ENCODE data around the gene BORCS6. TPM values are rescaled to one million over a fixed set of nuclear protein-coding genes. Genes with fewer than 3 reads are reported as not detected.
A peak's percentile ranks its signal among the peaks of the same experiment; 100 is the strongest.

Gene BORCS6
- total RNA-seq (2014; rRNA removed; shearing (Covaris generic)) = 1.9 and 2.2 TPM in 2 replicates

GRCh38 chr17:8189711-8190477, at the start of gene BORCS6:
TSS of gene BORCS6 (minus strand) at chr17:8190180. CDS start at chr17:8190140, 40 bp downstream.
- no peaks in the 10 kb centered on the region for H3K9me3 ChIP-seq (replicated peaks)
- 0 out of 2 replicates have a peak within 1 kb of the TSS, but pooled peaks have one; percentile 7 for H3K27ac ChIP-seq
- peak; percentile 95 to 96 for DNase-seq
- no peaks in the 10 kb centered on the region for H3K36me3 ChIP-seq
- H3K27me3 ChIP-seq = no peaks in the 10 kb centered on the region
- H3K4me1 ChIP-seq = peaks cover 5% of the 10 kb centered on the region; the same call in 1 of the 2 replicates
- peak within 1 kb of the TSS; percentile 74 for H3K4me3 ChIP-seq

GRCh38 chr17:8237886-8238285, 47.9 kb upstream of the BORCS6 start:
- H3K27me3 ChIP-seq = no peaks in the 10 kb centered on the region
- H3K9me3 ChIP-seq (replicated peaks) = no peaks in the 10 kb centered on the region
- DNase-seq = no peak
- no peaks in the 10 kb centered on the region for H3K4me1 ChIP-seq
- H3K36me3 ChIP-seq = no peaks in the 10 kb centered on the region; the same call in 1 of the 2 replicates
- H3K27ac ChIP-seq = no peak overlapping the region
- H3K4me3 ChIP-seq = no peak overlapping the region

- DNase-seq = no peak
- no peaks in the 10 kb centered on the region; the same call in 1 of the 2 replicates for H3K36me3 ChIP-seq
- no peaks in the 10 kb centered on the region for H3K4me1 ChIP-seq
- no peak overlapping the region for H3K27ac ChIP-seq
- no peak overlapping the region for H3K4me3 ChIP-seq
- H3K9me3 ChIP-seq (replicated peaks) = no peaks in the 10 kb centered on the region
- H3K27me3 ChIP-seq = no peaks in the 10 kb centered on the region
Observed at GRCh38 chr17:8237175-8237574, 47.2 kb upstream of the BORCS6 start.

GRCh38 chr17:8235676-8236075, 45.7 kb upstream of the BORCS6 start:
- no peak for DNase-seq
- Histone ChIP-seq H3K4me1 (no peaks in the 10 kb centered on the region), H3K36me3 (no peaks in the 10 kb centered on the region; the same call in 1 of the 2 replicates), H3K4me3 (no peak overlapping the region), H3K27me3 (no peaks in the 10 kb centered on the region), H3K9me3 (replicated peaks) (no peaks in the 10 kb centered on the region), H3K27ac (no peak overlapping the region)

- Histone ChIP-seq H3K4me3 (no peak overlapping the region), H3K9me3 (replicated peaks) (no peaks in the 10 kb centered on the region), H3K27me3 (no peaks in the 10 kb centered on the region), H3K27ac (no peak overlapping the region), H3K4me1 (no peaks in the 10 kb centered on the region), H3K36me3 (no peaks in the 10 kb centered on the region; the same call in 1 of the 2 replicates)
- no peak for DNase-seq
Observed at GRCh38 chr17:8234361-8235270, 44.6 kb upstream of the BORCS6 start.

- DNase-seq = no peak
- no peak overlapping the region for H3K4me3 ChIP-seq
- no peaks in the 10 kb centered on the region for H3K27me3 ChIP-seq
- H3K36me3 ChIP-seq = no peaks in the 10 kb centered on the region; the same call in 1 of the 2 replicates
- no peaks in the 10 kb centered on the region for H3K9me3 ChIP-seq (replicated peaks)
- no peak overlapping the region for H3K27ac ChIP-seq
- no peaks in the 10 kb centered on the region for H3K4me1 ChIP-seq
Observed at GRCh38 chr17:8231701-8232100, 41.7 kb upstream of the BORCS6 start.

GRCh38 chr17:8227238-8227581, 37.2 kb upstream of the BORCS6 start:
- no peaks in the 10 kb centered on the region for H3K27me3 ChIP-seq
- H3K36me3 ChIP-seq = no peaks in the 10 kb centered on the region
- no peak overlapping the region; the same call in 1 of the 2 replicates for H3K27ac ChIP-seq
- no peaks in the 10 kb centered on the region for H3K9me3 ChIP-seq (replicated peaks)
- H3K4me1 ChIP-seq = no peaks in the 10 kb centered on the region
- DNase-seq = no peak
- peak overlapping the region; percentile 51 for H3K4me3 ChIP-seq

- DNase-seq = peak; percentile 76 to 89
- Histone ChIP-seq H3K4me3 (peak overlapping the region; percentile 51), H3K27ac (peak overlapping the region; percentile 20; the same call in 1 of the 2 replicates), H3K27me3 (no peaks in the 10 kb centered on the region), H3K36me3 (no peaks in the 10 kb centered on the region), H3K4me1 (no peaks in the 10 kb centered on the region), H3K9me3 (replicated peaks) (no peaks in the 10 kb centered on the region)
Observed at GRCh38 chr17:8226536-8227237, 36.7 kb upstream of the BORCS6 start.

- Histone ChIP-seq H3K27ac (no peak overlapping the region; the same call in 1 of the 2 replicates), H3K36me3 (no peaks in the 10 kb centered on the region), H3K27me3 (no peaks in the 10 kb centered on the region), H3K4me3 (peak overlapping the region; percentile 51), H3K4me1 (no peaks in the 10 kb centered on the region), H3K9me3 (replicated peaks) (no peaks in the 10 kb centered on the region)
- DNase-seq = peak; percentile 70 to 76
Observed at GRCh38 chr17:8225813-8226535, 36.0 kb upstream of the BORCS6 start.

GRCh38 chr17:8224891-8225812, 35.2 kb upstream of the BORCS6 start:
- Histone ChIP-seq H3K27ac (no peak overlapping the region), H3K27me3 (no peaks in the 10 kb centered on the region), H3K36me3 (no peaks in the 10 kb centered on the region), H3K4me3 (no peak overlapping the region), H3K4me1 (no peaks in the 10 kb centered on the region), H3K9me3 (replicated peaks) (no peaks in the 10 kb centered on the region)
- no peak for DNase-seq

- no peaks in the 10 kb centered on the region for H3K4me1 ChIP-seq
- H3K27me3 ChIP-seq = no peaks in the 10 kb centered on the region
- peak; percentile 82 to 86 for DNase-seq
- H3K36me3 ChIP-seq = no peaks in the 10 kb centered on the region
- H3K4me3 ChIP-seq = peak overlapping the region; percentile 66
- H3K27ac ChIP-seq = peak overlapping the region; percentile 72
- no peaks in the 10 kb centered on the region for H3K9me3 ChIP-seq (replicated peaks)
Observed at GRCh38 chr17:8223356-8224126, 33.6 kb upstream of the BORCS6 start.

GRCh38 chr17:8222630-8223355, 32.8 kb upstream of the BORCS6 start:
- Histone ChIP-seq H3K9me3 (replicated peaks) (no peaks in the 10 kb centered on the region), H3K27ac (peak overlapping the region; percentile 72), H3K4me1 (no peaks in the 10 kb centered on the region), H3K36me3 (no peaks in the 10 kb centered on the region), H3K27me3 (no peaks in the 10 kb centered on the region), H3K4me3 (peak overlapping the region; percentile 66)
- peak; percentile 86 to 87 for DNase-seq
